HepG2 (cell line): ENCODE data around the gene MRPS7. TPM values are rescaled to one million over a fixed set of nuclear protein-coding genes. Genes with fewer than 3 reads are reported as not detected.
A peak's percentile ranks its signal among the peaks of the same experiment; 100 is the strongest.

Experiments
- ARID4A ChIP-seq: sonication (generic); formaldehyde crosslinking; IDR thresholded peaks from 2 replicates; pipeline ENCODE4 v1.5.0; 2020; ENCODE audit warnings: mild to moderate bottlenecking, missing genetic modification reagents, borderline replicate concordance
- BRCA1 ChIP-seq: sonication (generic); formaldehyde crosslinking; IDR thresholded peaks from 2 replicates; pipeline ENCODE4 v1.4.0; 2020; ENCODE audit warnings: missing genetic modification reagents
- HBP1 ChIP-seq: IDR thresholded peaks from 2 replicates; pipeline ENCODE4 v1.6.1; 2016; ENCODE audit warnings: low read depth, control low read depth
- KMT2A ChIP-seq: sonication (generic); formaldehyde crosslinking; IDR thresholded peaks from 2 replicates; pipeline ENCODE4 v1.4.0; 2020; ENCODE audit warnings: missing genetic modification reagents
- RFX5 ChIP-seq: IDR thresholded peaks from 2 replicates; pipeline ENCODE4 v1.6.1; 2011; ENCODE audit warnings: low read depth, low read length, improper control_type of control experiment
- SIX1 ChIP-seq: sonication (generic); formaldehyde crosslinking; IDR thresholded peaks from 2 replicates; pipeline ENCODE4 v1.4.0; 2020; ENCODE audit warnings: missing genetic modification reagents, borderline replicate concordance
- SP2 ChIP-seq: sonication (generic); formaldehyde crosslinking; IDR thresholded peaks from 2 replicates; pipeline ENCODE4 v1.5.1; 2020; ENCODE audit warnings: mild to moderate bottlenecking, missing genetic modification reagents
- SRY ChIP-seq: sonication (generic); formaldehyde crosslinking; IDR thresholded peaks from 2 replicates; pipeline ENCODE4 v1.8.0; 2022; ENCODE audit warnings: mild to moderate bottlenecking, missing genetic modification reagents
- THAP7 ChIP-seq: sonication (generic); formaldehyde crosslinking; IDR thresholded peaks from 2 replicates; pipeline ENCODE4 v1.8.1; 2023; ENCODE audit warnings: mild to moderate bottlenecking, missing genetic modification reagents
- ZNF354B ChIP-seq: sonication (generic); formaldehyde crosslinking; IDR thresholded peaks from 2 replicates; pipeline ENCODE4 v1.8.0; 2022; ENCODE audit warnings: mild to moderate bottlenecking, missing genetic modification reagents
- ZNF770 ChIP-seq: sonication (generic); formaldehyde crosslinking; IDR thresholded peaks from 2 replicates; pipeline ENCODE4 v1.5.0; 2020; ENCODE audit warnings: mild to moderate bottlenecking, missing genetic modification reagents
- ZSCAN12 ChIP-seq: sonication (generic); formaldehyde crosslinking; IDR thresholded peaks from 2 replicates; pipeline ENCODE4 v1.9.0; 2021; ENCODE audit warnings: mild to moderate bottlenecking, missing genetic modification reagents
- ZSCAN29 ChIP-seq: sonication (generic); formaldehyde crosslinking; conservative IDR thresholded peaks from 2 replicates; pipeline ENCODE4 v1.4.0; 2020; ENCODE audit warnings: mild to moderate bottlenecking, missing genetic modification reagents
- polyA plus RNA-seq, 8 experiments: library from polyadenylated mRNA; depleted of rRNA in 3 of 8; stranded (reverse) in 7 of 8; unstranded in 1 of 8; fragments of >200 nt; fragmentation: Illumina TruSeq in 4 of 8; extraction: Trizol in 4 of 8; gene quantifications; 2 replicates each; pipeline versions ENCODE4 v1.2.1 to v1.2.3, GENCODE V29; 2011 to 2016; ENCODE audit warnings: low read depth in 4 of 8, missing spikeins in 1 of 8, mixed read lengths in 1 of 8; ENCODE audit not compliant: insufficient read depth in 1 of 8
- total RNA-seq, 5 experiments: library from RNA; depleted of rRNA; stranded (reverse); fragments of >200 nt; fragmentation: Illumina TruSeq; extraction: Trizol; gene quantifications; 2 replicates each; pipeline ENCODE4 v1.2.3, GENCODE V29; 2016; ENCODE audit warnings: low read depth in 1 of 5

MRPS7 gene
- total and polyA plus RNA-seq, 2 of the 13 experiments (the other 11 are each of a cell fraction or from before 2014, with no cell fraction given), result 97.0 to 162 TPM

- TF ChIP-seq ARID4A (CRISPR knock-in tag) (peak; percentile 89), THAP7 (CRISPR knock-in tag) (peak; percentile 85), SIX1 (CRISPR knock-in tag) (0 out of 2 replicates have a peak, but pooled peaks have one; percentile 30), ZNF770 (no peak), ZSCAN12 (no peak), RFX5 (no peak), SP2 (CRISPR knock-in tag) (no peak), KMT2A (peak; percentile 55; the same call in 1 of the 2 replicates), SRY (CRISPR knock-in tag) (0 out of 2 replicates have a peak, but pooled peaks have one; percentile 64), HBP1 (CRISPR knock-in tag) (0 out of 2 replicates have a peak, but pooled peaks have one; percentile 35), ZNF354B (CRISPR knock-in tag) (no peak), BRCA1 (no peak), ZSCAN29 (CRISPR knock-in tag) (0 out of 2 replicates have a peak, but pooled peaks have one; percentile 59)
Observed at GRCh38 chr17:75267411-75268232, 5.9 kb downstream of the MRPS7 start (continued).
